GM21737 (cell line): ENCODE results near the gene HS3ST2.

Source experiments
- ATAC-seq: cut with Tn5 transposase; IDR thresholded peaks from one replicate; pipeline ENCODE4 v1.9.1; 2021; ENCODE audit warnings: mild to moderate bottlenecking, moderate library complexity; ENCODE audit not compliant: unreplicated experiment

Gene HS3ST2

GRCh38 chr16:22813948-22814710 lies at the start of gene HS3ST2:
Gene HS3ST2, plus strand, starts transcription at chr16:22814162. Its CDS starts 449 bp downstream, at chr16:22814611.
- no peak for ATAC-seq

GRCh38 chr16:22764662-22765327 lies 49.2 kb upstream of the HS3ST2 start:
- no peak for ATAC-seq

GRCh38 chr16:22765479-22765878 lies 48.5 kb upstream of the HS3ST2 start:
- ATAC-seq: no peak

DNA sequence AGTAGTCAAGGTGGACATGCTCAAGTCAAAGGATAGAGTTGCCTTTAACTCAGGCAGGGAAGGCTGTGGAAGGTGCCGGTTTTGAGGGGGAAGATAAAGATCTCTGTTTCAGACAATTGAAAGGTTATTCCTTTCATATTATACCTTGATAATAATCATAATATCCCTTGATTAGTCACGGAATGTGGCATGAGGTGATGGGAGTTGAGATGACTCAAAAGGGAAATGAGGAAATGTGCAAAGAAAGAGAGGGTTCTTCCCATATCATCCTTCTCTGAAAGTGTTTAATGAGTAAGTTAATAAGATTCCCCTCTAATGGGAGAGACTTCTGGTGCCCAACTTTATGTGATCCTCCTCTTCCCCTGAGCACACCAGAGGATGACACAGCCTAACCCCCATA lies 43.1 kb upstream of the HS3ST2 start:
- ATAC-seq: no peak

- no peak for ATAC-seq
These were observed 42.4 kb upstream of the HS3ST2 start for GRCh38 chr16:22771551-22771950.

DNA sequence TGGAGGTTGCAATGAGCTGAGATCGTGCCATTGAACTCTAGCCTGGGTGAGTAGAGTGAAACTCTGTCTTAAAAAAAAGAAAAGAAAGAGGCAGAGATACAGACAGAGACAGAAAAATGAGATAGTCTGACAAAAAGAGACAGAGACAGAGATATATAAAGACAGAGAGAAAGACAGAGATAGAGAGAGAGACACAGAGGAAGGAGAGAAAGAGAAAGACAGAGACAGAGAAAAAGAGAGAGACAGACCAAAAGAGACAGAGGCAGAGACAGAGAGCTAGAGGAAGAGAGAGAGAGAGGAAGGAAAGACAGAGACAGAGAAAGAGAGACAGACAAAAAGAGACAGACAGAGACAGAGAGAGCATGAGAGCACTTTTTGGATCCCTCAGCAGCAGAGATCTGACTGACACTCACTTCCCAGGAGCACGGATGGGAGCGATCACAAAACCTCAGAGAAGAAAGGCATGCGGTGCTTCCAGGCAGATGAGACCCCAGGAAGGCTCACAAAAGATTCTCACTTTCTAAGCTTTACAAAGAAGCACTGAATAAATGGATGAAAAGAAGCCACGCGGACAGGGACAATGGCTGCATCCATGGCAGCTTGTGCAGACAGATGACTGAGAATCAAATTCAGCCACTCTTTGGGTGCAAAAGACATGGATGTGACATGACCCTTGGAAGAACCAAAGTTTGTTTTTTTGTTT lies 38.6 kb upstream of the HS3ST2 start:
- no peak for ATAC-seq

GRCh38 chr16:22781480-22781879 lies 32.5 kb upstream of the HS3ST2 start:
- ATAC-seq: no peak

DNA sequence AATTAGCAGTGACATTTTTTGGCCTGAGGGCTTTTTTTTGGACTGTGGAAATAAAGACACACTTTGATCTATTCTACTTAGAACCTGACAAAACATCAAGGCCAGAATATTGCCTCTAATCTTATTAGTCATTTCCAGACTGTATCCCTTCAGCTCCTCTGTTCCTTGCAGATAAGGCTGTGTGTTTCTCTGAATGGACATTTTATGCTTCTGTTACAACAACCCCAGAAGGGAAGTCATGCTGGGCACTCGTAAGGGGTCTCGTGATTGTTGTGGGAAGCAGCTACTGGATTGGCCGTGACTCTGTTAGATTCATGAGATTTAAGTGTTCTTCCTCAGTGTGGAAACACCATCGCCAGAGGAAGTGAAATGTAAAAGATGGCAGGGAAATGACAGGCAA lies 31.6 kb upstream of the HS3ST2 start:
- no peak for ATAC-seq

DNA sequence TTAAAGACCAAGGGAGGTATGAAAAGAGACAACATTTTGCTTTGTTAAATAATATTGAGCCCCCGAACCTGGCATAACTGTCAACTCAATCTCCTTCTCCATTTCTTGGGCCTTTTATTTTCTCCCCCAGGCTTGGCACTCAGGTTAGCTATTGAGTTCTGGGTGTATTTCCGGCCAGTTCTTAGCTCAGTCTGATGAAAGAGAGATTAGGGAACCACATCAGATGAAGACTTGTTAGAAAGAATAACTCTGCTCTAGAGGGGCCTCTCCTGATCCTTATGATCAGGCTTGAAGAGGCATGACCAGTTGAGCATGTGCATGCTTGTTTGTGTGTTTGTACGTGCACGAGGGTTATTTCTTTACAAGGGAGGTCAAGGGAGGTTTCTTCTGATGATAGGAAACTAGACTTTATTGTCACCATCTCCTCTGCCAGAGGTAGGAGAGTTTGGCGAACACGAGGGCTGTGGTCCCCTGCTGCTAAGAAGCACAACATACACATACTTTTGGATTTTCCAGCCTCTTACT lies 29.2 kb upstream of the HS3ST2 start:
- no peak for ATAC-seq

- no peak for ATAC-seq
These were observed 28.4 kb upstream of the HS3ST2 start for GRCh38 chr16:22785552-22785951.

- no peak for ATAC-seq
These were observed 27.7 kb upstream of the HS3ST2 start for GRCh38 chr16:22786284-22786683.

GRCh38 chr16:22786691-22787090 lies 27.3 kb upstream of the HS3ST2 start:
- ATAC-seq: no peak

GRCh38 chr16:22787466-22788192 lies 26.3 kb upstream of the HS3ST2 start:
- no peak for ATAC-seq

DNA sequence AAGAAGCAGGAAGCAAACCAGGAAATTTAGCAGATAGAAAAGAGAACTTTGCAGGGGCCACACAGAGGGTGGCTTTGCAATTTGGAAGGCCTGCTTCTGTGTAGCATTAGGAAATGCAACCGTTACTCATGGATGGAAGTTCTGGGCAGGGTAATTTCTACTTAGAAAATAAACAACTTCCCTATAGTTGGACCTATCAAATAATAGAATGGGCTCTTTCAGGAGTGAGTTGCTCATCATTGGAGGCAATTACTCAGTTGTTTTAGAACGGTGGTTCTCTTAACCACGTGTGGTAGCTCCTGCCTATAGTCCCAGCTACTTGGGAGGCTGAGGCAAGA lies 25.8 kb upstream of the HS3ST2 start:
- no peak for ATAC-seq

DNA sequence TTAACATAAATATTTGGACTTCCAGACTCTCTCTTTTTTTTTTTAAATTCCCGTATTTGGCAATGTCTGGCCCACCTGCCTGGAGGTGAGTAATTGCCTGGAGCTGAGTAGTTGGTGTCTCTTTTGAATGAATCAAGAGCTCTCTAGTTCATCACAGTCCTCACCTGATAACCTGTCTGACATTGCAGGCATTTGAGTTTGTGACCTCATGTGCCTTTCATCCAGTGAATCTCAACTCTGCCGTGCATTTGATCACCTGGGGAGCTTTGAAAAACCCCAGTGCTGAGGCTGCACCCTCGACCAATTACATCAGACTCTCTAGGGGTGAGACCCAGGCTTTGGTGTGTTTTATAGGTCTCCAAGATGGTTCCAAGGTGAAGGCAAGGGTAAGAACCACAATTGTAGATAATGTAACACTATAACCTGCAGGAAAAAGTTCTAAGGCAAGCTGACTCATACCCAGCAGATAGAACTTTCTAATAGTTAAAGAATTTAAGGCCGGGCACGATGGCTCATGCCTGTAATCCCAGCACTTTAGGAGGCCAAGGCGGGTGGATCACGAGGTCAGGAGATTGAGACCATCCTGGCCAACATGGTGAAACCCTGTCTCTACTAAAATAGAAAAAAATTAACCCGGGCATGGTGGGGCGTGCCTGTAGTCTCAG lies 24.5 kb upstream of the HS3ST2 start:
- ATAC-seq: no peak

- no peak for ATAC-seq
These were observed 16.4 kb upstream of the HS3ST2 start for GRCh38 chr16:22797551-22797950.

GRCh38 chr16:22799113-22799512 lies 14.8 kb upstream of the HS3ST2 start:
- no peak for ATAC-seq

DNA sequence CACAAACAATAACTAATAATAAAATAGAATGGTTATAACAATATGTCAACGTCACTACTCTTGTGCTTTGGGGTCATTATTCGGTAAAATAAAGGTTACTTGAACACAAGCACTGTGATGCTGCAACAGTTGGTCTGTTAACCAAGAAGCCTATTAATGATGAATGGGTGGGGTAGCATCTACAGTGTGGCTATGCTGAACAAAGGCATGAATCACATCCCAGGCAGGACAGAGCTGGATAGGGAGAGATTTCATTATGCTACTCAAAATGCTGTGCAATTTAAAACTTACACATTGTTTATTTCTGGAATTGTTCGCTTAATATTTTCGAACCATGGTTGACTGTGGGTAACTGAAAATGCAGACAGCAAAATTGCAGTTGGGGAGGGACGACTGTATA lies 9.1 kb upstream of the HS3ST2 start:
- ATAC-seq: no peak

GRCh38 chr16:22805326-22805725 lies 8.6 kb upstream of the HS3ST2 start:
- ATAC-seq: no peak

- no peak for ATAC-seq
These were observed 7.2 kb upstream of the HS3ST2 start for GRCh38 chr16:22806811-22807210.

- ATAC-seq: no peak
These were observed 3.7 kb upstream of the HS3ST2 start for GRCh38 chr16:22810226-22810625.
